ENCODE data around the gene CCDC9. TPM values are rescaled to one million over a fixed set of nuclear protein-coding genes. Genes with fewer than 3 reads are reported as not detected.
"Not testable (repeated sequence)": the region's sequence is repeated elsewhere in the genome, so short reads cannot be mapped to it uniquely, and the experiment has no call there.

The CCDC9 gene
- polyA plus RNA-seq, 12 donors: 15.4 to 29.5 (median 19.2) TPM; not detected in 1

DNA sequence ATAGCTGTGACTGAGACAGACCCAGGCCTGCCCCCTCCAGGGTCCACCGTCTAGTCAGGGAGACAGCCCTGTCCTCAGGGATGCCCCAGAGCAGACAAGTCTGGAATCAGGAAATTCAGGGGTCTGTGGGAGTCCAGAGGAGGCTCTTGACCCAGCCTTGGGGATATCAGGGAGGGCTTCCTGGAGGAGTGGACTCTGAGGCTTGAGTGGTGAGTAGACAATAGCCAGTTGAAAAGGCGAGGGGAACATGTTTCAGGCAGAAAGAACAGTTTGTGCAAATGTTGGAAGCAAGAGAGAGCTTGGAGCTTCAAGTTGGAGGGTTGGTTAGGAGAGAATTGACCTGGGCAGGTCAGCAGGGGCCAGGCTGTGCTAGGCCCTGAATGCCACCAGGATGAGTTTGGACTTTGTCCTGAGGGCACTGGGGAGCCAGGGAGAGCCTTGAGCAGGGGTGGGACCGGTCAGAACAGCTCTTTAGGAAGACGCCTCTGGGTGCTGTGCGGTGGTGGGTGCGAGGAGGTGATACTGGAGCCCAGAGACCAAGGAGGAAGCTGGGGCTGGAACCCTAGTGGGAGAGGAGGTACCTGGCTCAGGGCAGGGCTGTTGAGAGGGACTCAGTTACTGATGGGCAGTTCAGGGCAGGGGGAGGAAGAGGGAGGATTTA lies 2.7 kb downstream of the CCDC9 start:
- no peak for DNase-seq

DNA sequence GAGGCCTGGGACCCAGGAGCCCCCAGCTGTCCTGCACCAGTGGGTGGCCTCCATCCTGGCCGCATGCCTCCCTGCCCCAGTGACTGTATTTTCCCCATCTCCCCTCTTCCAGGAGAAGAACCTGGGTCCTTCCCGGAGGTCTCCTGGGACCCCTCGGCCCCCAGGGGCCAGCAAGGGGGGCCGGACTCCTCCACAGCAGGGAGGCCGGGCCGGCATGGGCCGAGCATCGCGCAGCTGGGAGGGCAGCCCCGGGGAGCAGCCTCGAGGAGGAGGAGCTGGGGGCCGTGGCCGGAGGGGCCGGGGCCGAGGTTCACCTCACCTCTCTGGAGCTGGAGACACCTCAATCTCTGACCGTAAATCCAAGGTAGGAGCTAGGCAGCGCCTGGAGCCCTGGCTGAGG lies 4.2 kb downstream of the CCDC9 start:
- DNase-seq: no peak

DNA sequence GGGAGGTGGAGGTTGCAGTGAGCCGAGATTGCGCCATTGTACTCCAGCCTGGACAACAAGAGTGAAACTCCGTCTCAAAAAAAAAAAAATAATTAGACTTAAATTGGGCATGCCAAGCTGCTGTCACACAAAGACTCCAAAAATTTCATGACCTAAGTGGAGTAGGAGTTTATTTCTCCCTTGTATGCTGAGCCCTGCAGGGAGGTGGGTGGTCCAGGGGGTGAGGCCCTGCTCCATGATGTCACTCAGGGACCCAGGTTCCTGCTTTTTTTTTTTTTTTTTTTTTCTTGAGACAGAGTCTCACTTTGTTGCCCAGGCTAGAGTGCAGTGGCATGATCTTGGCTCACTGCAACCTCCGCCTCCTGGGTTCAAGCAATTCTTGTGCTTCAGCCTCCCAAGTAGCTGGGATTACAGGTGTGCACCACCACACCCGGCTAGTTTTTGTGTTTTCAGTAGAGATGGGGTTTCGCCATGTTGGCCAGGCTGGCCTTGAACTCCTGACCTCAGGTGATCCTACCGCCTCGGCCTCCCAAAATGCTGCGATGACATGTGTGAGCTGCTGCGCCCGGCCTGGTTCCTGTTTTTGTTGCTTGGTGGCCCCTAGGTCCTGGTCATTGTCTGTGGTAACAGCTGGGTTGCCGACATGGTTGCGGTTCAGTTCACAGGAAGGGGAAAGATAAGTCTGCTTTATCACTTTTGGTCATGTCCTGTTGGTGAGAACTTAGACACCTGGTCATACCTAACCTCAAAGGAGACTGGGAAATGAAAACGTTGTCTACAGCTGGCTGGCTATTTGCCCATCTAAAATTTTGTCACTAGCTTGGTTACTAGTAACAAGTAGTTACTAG lies 5.8 kb downstream of the CCDC9 start:
- not testable (repeated sequence) for DNase-seq

- DNase-seq: no peak
Measured at GRCh38 chr19:47264629-47265028, 8.3 kb downstream of the CCDC9 start.

DNA sequence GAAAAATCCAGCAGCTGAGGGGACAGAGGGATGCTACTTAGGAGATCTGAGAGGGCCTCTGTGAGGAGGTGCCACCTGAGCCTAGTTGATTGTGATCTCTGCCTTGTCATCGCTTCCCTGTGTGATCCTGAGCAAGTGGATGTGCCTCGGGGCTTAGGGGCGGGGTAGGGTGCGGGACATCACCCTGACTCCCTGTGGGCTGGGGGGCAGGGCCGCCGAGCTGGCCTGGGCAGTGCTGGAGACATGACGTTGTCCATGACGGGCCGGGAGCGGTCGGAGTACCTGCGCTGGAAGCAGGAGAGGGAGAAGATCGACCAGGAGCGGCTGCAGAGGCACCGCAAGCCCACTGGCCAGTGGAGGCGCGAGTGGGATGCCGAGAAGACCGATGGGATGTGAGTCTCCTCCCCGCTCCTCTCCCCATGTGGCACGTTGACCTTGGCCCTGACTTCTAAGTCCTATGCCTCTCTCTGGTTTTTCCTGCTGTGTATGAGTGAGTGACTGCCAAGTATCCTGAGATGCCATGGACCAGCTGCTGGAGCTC lies 10.1 kb downstream of the CCDC9 start:
- DNase-seq: no peak

- DNase-seq: no peak
Measured at GRCh38 chr19:47267350-47267759, 11.0 kb downstream of the CCDC9 start.

GRCh38 chr19:47268028-47268427 lies 11.7 kb downstream of the CCDC9 start:
- no peak for DNase-seq

DNA sequence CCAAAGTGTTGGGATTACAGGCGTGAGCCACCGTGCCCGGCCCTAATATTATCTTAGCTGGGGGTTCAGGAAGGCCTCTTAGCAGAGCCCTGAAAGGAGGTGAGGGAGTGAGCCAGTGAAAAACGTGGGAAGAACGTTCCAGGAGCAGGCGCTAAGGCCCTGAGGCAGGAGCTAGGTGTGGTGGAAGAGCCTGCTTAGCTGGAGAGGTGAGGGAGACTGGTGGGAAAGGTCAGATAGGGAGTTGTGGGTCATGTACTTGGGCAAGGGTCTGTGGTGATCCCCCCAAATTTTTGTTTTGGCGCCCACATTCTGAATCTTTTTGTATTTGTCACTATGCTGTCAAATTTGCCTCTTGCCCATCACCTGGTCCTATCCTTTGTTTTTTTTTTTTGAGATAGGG lies 13.3 kb downstream of the CCDC9 start:
- no peak for DNase-seq

DNA sequence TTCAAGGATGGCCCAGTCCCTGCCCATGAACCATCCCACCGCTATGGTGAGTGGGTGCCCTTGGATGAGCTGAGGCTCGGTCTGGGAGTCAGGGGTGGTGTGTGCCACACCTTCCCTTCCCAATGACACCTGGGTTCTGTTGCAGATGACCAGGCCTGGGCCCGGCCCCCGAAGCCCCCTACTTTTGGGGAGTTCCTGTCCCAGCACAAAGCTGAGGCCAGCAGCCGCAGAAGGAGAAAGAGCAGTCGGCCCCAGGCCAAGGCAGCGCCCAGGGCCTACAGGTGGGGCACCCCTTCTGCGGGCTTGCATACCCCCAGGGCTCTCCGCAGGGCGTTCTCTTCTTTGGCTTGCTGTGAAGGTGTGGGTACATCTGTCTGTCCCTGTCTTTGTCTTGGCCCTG lies 14.1 kb downstream of the CCDC9 start:
- DNase-seq: no peak

- no peak for DNase-seq
Measured at GRCh38 chr19:47271949-47272348, 15.6 kb downstream of the CCDC9 start.

DNA sequence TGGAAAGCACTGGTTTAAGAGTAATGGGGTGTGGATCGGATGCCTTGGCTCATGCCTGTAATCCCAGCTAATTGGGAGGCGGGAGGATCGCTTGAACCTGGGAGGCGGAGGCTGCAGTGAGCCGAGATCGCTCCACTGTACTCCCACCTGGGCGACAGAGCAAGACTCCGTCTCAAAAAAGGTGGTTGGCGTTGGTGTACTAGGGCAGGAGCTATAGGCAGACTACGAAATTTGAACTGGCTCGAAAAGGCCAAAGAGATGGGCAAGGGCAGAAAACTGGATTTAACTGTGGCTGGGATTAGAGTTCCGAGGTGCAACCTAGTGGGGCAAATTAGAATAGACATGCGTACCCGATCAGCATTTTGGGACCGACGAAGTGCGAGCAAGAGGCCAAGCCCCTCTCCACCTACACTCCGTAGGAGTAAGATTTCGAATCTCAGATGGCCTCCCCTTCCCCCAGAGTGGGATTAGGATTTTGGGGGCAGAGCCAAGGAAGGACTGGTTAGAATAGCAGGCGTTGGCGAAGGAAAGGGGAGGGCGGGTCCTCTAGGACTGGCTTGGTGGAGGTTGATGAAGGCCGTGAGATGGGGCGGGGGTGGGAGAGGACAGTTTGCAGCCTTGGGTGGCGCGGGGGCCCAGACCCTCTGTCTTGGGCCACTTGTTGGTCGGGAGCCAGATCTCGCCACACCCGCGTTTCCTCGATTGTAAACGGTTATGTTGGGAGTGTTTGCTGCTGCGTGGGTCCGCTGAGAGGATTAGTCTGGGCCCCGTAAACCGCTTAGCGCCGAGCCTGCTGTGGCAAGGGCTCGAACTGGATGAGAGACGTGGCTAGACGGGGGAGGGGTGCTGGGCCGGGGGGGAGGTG lies 16.4 kb downstream of the CCDC9 start:
- DNase-seq: peak; percentile 69

DNA sequence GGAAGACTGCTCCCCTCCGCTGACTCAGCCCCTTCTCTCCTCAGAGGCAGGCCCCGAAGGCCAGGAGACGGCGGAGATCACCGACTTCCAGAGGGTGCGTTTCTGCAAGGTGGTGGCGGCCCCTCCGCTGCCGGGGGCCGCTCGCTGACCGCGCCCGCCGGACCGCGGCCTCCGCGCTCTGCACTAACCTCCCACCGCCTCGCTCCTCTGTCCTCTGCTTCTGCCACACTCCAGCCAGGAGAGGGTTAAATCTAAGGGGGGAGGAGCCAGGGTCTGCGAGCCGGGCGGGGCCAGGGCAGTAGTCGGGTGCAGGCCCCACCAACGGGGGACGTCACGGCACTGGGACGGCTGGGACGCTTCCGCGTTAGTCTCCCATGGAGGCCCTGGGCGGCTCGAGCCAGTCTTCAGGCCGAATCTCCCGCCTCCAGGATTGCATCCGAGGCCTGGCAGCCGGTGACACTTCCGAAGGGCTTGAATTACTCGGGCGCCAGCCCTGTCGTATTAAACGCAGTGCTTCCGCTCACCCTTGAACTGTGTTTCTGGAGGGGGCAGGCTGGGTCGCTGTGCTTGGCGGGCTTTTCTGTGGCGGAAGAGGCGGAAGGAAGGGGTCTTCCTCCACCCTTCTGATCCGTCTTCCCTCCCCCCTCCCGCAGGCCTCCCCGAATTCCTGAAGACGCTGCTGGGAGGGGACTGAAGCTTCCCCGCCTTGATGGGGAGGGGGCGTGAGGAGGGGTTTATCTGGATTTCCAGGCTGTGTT lies 17.2 kb downstream of the CCDC9 start:
- DNase-seq: peak; percentile 96

DNA sequence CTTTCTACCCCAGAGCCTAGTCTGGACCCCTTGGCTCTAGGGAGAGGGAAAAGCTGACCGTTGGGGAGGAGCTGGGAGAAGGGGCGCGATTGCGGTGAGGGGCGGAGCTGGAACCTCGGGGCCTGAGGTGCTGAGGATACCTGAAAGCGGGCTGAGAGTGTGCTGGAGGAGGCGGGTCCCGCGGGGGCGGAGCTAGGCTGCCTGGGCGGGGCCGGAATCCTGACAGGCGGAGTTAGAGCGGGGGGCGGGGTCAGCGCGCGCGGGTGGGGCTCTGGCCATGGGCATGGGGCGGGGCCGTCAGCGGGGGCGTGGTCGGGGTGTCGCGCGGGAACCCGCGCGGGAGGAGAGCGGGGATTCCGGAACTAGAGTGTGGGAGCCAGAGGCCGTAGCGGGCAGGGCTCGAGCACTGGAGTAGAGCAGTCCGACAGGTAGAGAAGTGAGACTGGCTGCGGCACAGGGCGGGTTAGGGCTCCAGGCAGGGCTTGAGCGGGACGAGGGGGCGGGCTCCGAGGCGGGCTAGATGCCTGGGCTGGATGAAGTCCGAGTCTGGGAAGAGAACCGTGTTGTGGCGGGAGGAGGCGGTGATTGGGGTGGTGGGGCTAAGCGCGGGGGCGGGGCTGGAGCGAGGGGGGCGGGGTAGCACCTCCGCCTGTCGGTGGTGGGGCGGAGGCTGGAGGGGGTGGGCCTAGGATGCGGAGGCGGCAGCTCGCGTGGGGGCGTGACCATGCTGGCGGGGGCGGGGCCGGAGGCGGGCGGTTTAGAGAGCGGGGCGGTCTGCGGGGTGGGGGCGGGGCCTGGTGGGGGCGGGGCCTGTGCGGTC lies 18.0 kb downstream of the CCDC9 start, which contains the start of gene INAFM1:
Gene INAFM1, plus strand, starts transcription at position 815 of the 820 bp plus-strand sequence. CDS start 35 bp downstream, outside the sequence.
- DNase-seq: peak; percentile 95

- DNase-seq: no peak
Measured at GRCh38 chr19:47274891-47275761, 18.8 kb downstream of the CCDC9 start.

DNA sequence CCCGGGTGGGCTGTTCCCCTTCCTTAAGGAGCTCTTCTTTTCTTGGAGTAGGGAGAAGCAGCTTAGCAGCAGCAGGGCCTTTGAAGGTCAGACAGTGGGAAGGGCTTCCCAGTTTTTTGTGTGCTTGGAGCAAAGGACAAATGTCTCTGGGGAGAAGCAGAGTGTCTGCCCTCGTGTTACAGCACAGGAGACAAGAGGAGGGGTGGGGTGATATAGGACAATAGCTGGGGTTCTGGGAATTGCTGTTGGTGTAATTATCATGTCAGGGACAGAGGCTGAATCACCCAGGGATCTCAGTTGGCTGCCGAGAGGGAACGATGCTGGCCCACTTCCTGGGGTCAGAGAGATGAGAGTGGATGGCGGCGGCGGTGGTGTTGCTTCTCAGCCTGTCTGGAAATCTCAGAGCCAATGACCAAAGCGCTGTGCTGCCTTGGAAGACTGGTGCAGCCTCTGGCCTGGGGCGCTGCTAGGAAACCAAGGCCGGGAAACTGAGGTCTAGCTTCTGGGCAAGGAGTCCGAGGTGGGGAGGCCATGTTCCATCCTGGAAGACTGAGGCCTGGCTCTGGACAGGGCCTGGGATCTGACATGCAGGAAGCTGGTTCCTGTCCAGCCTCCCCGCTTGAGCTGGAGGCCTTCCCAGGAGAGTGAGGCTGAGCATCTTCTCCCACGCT lies 19.6 kb downstream of the CCDC9 start:
- DNase-seq: peak; percentile 56

DNA sequence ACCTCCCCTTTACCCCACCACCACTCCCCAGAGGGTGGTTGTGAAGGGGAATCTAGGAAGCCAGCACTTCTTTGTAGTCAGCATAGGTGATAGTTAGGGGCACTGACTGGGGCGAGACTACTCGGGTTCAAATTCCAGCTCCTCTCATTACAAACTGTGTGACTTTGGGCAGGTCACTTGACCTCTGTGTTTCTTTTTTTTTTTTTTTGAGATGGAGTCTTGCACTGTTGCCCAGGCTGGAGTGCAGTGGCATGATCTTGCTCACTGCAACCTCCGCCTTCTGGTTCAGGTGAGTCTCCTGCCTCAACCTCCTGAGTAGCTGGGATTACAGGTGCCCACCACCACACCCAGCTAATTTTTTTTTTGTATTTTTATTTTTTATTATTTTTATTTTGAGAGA lies 20.2 kb downstream of the CCDC9 start:
- not testable (repeated sequence) for DNase-seq

DNA sequence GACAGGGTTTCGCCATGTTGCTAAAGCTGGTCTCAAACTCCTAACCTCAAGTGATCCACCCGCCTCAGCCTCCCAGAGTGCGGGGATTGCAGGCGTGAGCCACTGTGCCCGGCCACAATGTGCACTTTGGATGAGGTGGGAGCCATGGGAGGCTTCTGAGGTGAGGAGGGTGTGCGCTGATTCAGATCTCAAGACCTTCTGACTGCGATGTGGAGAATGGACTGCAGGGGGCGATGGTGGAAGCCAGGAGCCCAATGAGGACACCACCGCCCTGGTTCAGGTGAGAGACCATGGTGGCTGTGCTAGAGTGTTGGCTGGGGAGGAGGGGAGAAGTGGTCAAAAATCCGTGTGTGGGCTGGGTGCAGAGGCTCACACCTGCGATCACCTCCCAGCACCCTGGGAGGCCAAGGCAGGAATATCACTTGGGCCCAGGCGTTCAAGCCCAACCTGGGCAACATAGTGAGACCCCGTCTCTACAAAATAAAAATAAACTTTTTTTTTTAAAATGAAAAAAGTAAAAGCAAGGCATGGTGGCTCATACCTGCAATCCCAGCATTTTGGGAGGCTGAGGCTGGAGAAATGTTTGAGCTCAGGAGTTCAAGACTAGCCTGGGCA lies 24.0 kb downstream of the CCDC9 start:
- DNase-seq: no peak
